K562 (cell line): ENCODE results near the gene AMFR. TPM values are rescaled to one million over a fixed set of nuclear protein-coding genes. Genes with fewer than 3 reads are reported as not detected.

Source experiments
- ATAC-seq: fragments of 200-7000 bp; cut with Tn5 transposase; 3 replicates; pipeline ENCODE4 v1.9.1; 2020; ENCODE audit warnings: moderate library complexity
- BruUV-seq: library from RNA; stranded (reverse); fragments of 400-500 nt; replicated peaks from 2 replicates; lab custom pipeline; 2021; lab: Mats Ljungman, UMichigan
- CTCF ChIA-PET: fragments of 300-600 bp; formaldehyde crosslinking; extraction: SDS; loops from one replicate; lab custom pipeline; 2021; ENCODE audit warnings: low intra/inter-chr PET ratio; lab: Yijun Ruan, JAX
- POLR2A ChIA-PET: fragments of 300-600, 350-650 bp; sonication (Branson Sonifier 250); formaldehyde crosslinking; extraction: SDS; loops from one replicate; lab custom pipeline; 2021; ENCODE audit warnings: antibody characterized with exemption, inconsistent platforms; lab: Yijun Ruan, JAX
- DNase-seq, 4 experiments: peaks; one replicate each; pipeline versions ENCODE4 v3.0.0 to v3.0.0-alpha.2; 2011 to 2018; ENCODE audit warnings: low spot score in 3 of 4, mixed read lengths in 3 of 4; ENCODE audit errors: extremely low read depth in 1 of 4
- FAIRE-seq: peaks from 2 replicates; lab custom pipeline; 2011; peaks lifted over from hg19 to GRCh38; lab: Jason Lieb, UNC
- H2AFZ ChIP-seq: 2 replicates; pipeline ENCODE4 v1.6.0; 2011; ENCODE audit warnings: low read depth, low read length, control low read depth, inconsistent platforms
- H3K27ac ChIP-seq: fragments of 200-600 bp; 3 replicates; pipeline ENCODE4 v1.8.0; 2011; ENCODE audit warnings: low read depth, mild to moderate bottlenecking, control low read depth, inconsistent platforms, low read length, moderate library complexity, mixed read lengths; ENCODE audit errors: extremely low read depth
- H3K27me3 ChIP-seq, 2 experiments: fragments of 300-600 bp in 1 of 2; 2 replicates in 1 of 2; 3 replicates in 1 of 2; pipeline versions ENCODE4 v1.6.0 to v1.8.0; 2011; ENCODE audit warnings: inconsistent platforms in 2 of 2, low read length in 2 of 2, mild to moderate bottlenecking in 1 of 2, mixed read lengths in 1 of 2, moderate library complexity in 1 of 2; ENCODE audit not compliant: control insufficient read depth in 2 of 2, insufficient read depth in 2 of 2
- H3K36me3 ChIP-seq: fragments of 300-600 bp; 3 replicates; pipeline ENCODE4 v1.8.0; 2011; ENCODE audit warnings: mild to moderate bottlenecking, low read length, inconsistent platforms; ENCODE audit not compliant: control insufficient read depth, insufficient read depth
- H3K4me1 ChIP-seq, 2 experiments: fragments of 200-600 bp in 1 of 2; replicated peaks in 1 of 2; 2 replicates in 1 of 2; 3 replicates in 1 of 2; pipeline versions ENCODE4 v1.5.1 to v1.8.0; 2011; ENCODE audit warnings: inconsistent platforms in 2 of 2, low read length in 2 of 2, mild to moderate bottlenecking in 1 of 2, mixed read lengths in 1 of 2, moderate library complexity in 1 of 2; ENCODE audit not compliant: control insufficient read depth in 2 of 2, insufficient read depth in 2 of 2
- H3K4me2 ChIP-seq: 2 replicates; pipeline ENCODE4 v1.6.1; 2011; ENCODE audit warnings: low read length, control low read depth, inconsistent platforms, mixed read lengths; ENCODE audit not compliant: insufficient read depth
- H3K4me3 ChIP-seq: fragments of 200-600 bp; sonication (generic), shearing (Covaris generic); 2 replicates; pipeline ENCODE4 v1.5.1; 2016; ENCODE audit warnings: control low read depth, inconsistent platforms
- H3K79me2 ChIP-seq: fragments of 200-600 bp; 3 replicates; pipeline ENCODE4 v1.8.0; 2011; ENCODE audit warnings: low read length, inconsistent platforms; ENCODE audit not compliant: control insufficient read depth, insufficient read depth
- H3K9ac ChIP-seq, 2 experiments: 2 replicates each; pipeline versions ENCODE4 v1.6.0 to v1.6.1; 2011; ENCODE audit warnings: low read depth in 2 of 2, low read length in 2 of 2, control low read depth in 1 of 2, inconsistent platforms in 1 of 2, mild to moderate bottlenecking in 1 of 2, mixed read lengths in 1 of 2; ENCODE audit not compliant: insufficient read depth in 1 of 2
- H3K9me1 ChIP-seq: one replicate; pipeline ENCODE4 v1.6.0; 2011; ENCODE audit warnings: inconsistent platforms, mild to moderate bottlenecking, low read length, moderate library complexity; ENCODE audit not compliant: control insufficient read depth, insufficient read depth
- H3K9me3 ChIP-seq: replicated peaks from 2 replicates; pipeline ENCODE4 v1.5.1; 2011; ENCODE audit warnings: low read depth, low read length, inconsistent platforms; ENCODE audit not compliant: control insufficient read depth, insufficient read depth
- H4K20me1 ChIP-seq: replicated peaks from 2 replicates; pipeline ENCODE4 v1.6.1; 2011; ENCODE audit warnings: low read length, inconsistent platforms, mixed read lengths; ENCODE audit not compliant: control insufficient read depth, insufficient read depth
- SRSF9 ChIP-seq: fragments of 200-400 bp; formaldehyde crosslinking; IDR thresholded peaks from 2 replicates; pipeline ENCODE4 v1.6.1; 2017; ENCODE audit warnings: low read depth, low read length, borderline replicate concordance
- ZFP36 ChIP-seq: fragments of 150-350 bp; IDR thresholded peaks from 2 replicates; pipeline ENCODE4 v1.6.1; 2018; ENCODE audit warnings: low read length, low read depth; ENCODE audit not compliant: partially characterized antibody
- ZNF253 ChIP-seq: fragments of 250-450 bp; sonication (Bioruptor Pico); conservative IDR thresholded peaks from 2 replicates; pipeline ENCODE4 v1.6.1; 2021; ENCODE audit warnings: mild to moderate bottlenecking
- ZNF408 ChIP-seq: fragments of 250-450 bp; sonication (Bioruptor Pico); IDR thresholded peaks from 2 replicates; pipeline ENCODE4 v1.4.0; 2020; ENCODE audit warnings: low read depth, mild to moderate bottlenecking, moderate library complexity
- WGBS: fragments of 100-300 bp; shearing (Covaris generic); methylation state at CpG from one replicate; pipeline ENCODE4 v1.1.6; 2016; ENCODE audit warnings: low coverage, mixed read lengths; ENCODE audit not compliant: insufficient coverage; ENCODE audit errors: missing lambda C conversion rate; 5-methylcytosine and 5-hydroxymethylcytosine counted together
- in situ Hi-C: fragments of 300-500 bp; cut with MboI; formaldehyde crosslinking; loops from 4 replicates; pipeline ENCODE4 v1.15.0; 2018; ENCODE audit warnings: inconsistent platforms, mixed read lengths
- intact Hi-C: fragments of 100-400 bp; cut with micrococcal nuclease; formaldehyde crosslinking; loops from 2 replicates; pipeline ENCODE4 v1.14.2; 2022
- polyA plus RNA-seq, 8 experiments: library from polyadenylated mRNA; depleted of rRNA in 4 of 8; stranded (reverse) in 5 of 8; unstranded in 3 of 8; fragments of >200 nt; fragmentation: Nextera tagmentation in 2 of 8; fragmentation: Illumina TruSeq in 1 of 8; extraction: Ambion mirVana in 2 of 8; extraction: Trizol in 1 of 8; gene quantifications; 2 replicates each; pipeline versions ENCODE4 v1.2.1 to v1.2.3, GENCODE V29; 2011 to 2014; ENCODE audit warnings: inconsistent platforms in 1 of 8, missing spikeins in 1 of 8
- total RNA-seq, 7 experiments: library from RNA; depleted of rRNA in 6 of 7; stranded (reverse); fragments of >200 nt in 6 of 7; fragmentation: Illumina TruSeq in 2 of 7; extraction: Trizol in 2 of 7; gene quantifications; 2 replicates each; pipeline versions ENCODE4 v1.2.1 to v1.2.3, GENCODE V29; 2011 to 2021; ENCODE audit warnings: low replicate concordance in 1 of 7
- TF ChIP-seq, protein P1 (sequence below), 3 experiments: fragments of 200-800 bp in 1 of 3; fragments of 250-450 bp in 1 of 3; fragments of 450-650 bp in 1 of 3; sonication (Bioruptor Pico) in 1 of 3; sonication (Bioruptor generic) in 1 of 3; formaldehyde crosslinking in 1 of 3; IDR thresholded peaks; 2 replicates each; pipeline versions ENCODE4 v1.6.1 to v1.8.0; 2016 to 2022; ENCODE audit warnings: mild to moderate bottlenecking in 2 of 3, missing genetic modification characterization in 2 of 3, missing compliant biosample characterization in 1 of 3, moderate library complexity in 1 of 3
- TF ChIP-seq, protein P2 (sequence below): sonication (generic); formaldehyde crosslinking; IDR thresholded peaks from 2 replicates; pipeline ENCODE4 v1.8.0; 2022; ENCODE audit warnings: mild to moderate bottlenecking, missing genetic modification reagents
- TF ChIP-seq, protein P3 (sequence below), 2 experiments: fragments of 450-650 bp; formaldehyde crosslinking in 1 of 2; IDR thresholded peaks; 2 replicates each; pipeline versions ENCODE4 v1.4.0 to v1.6.1; 2014 to 2020; ENCODE audit warnings: mild to moderate bottlenecking in 2 of 2, borderline replicate concordance in 1 of 2, low read depth in 1 of 2

The AMFR gene
- total and polyA plus RNA-seq, 9 of the 15 experiments (the other 6 are each of a cell fraction or from before 2014, with no cell fraction given): 15.6 to 113 (median 58.4) TPM

DNA sequence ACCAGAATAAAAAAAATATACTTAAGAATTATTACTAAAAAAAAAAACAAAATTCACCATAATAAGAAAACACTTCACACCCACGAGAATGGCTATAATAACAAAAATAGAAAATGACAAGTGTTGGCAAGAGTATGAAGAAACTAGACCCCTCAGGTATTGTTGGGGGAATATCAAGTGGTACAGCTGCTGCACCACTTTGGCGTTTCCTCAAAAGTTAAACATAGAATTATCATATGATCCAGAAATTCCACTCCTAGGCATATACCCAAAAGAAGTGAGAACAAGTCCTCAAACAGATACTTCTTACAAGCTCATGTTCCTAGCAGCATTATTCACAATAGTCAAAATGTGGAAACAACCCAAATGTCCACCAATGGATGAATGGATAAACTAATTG, 26.3 kb downstream of the AMFR start:
- intact Hi-C loops: no loop called here
- ATAC-seq: no peak
- in situ Hi-C loops: no loop called here
- peaks cover 51% of the 10 kb centered on the region for H3K36me3 ChIP-seq
- POLR2A ChIA-PET: interaction anchor here (0.7 to 2.4 kb wide), 6 partner anchors 10 to 53 kb away, joined by 3 to 13 read pairs (median 4); no protein-coding TSS in a partner anchor
- H3K4me2 ChIP-seq: no peak overlapping the region
- H2AFZ ChIP-seq: no peak overlapping the region
- H3K4me3 ChIP-seq: no peak overlapping the region
- no peaks in the 10 kb centered on the region for H3K9me1 ChIP-seq
- FAIRE-seq: no peak
- DNase-seq: no peak
- CTCF ChIA-PET: no interaction called here
- H3K9me3 ChIP-seq: no peaks in the 10 kb centered on the region
- H4K20me1 ChIP-seq: no peaks in the 10 kb centered on the region
- no peak overlapping the region for H3K9ac ChIP-seq
- no TSS peak for BruUV-seq
- H3K4me1 ChIP-seq: no peaks in the 10 kb centered on the region
- H3K27ac ChIP-seq: no peak overlapping the region
- peaks cover 7% of the 10 kb centered on the region; the same call in 2 of the 3 replicates for H3K79me2 ChIP-seq
- WGBS: 60% methylated on average over 2 of the region's 2 CpGs
- no peaks in the 10 kb centered on the region for H3K27me3 ChIP-seq
- TF ChIP-seq, protein P1, sequence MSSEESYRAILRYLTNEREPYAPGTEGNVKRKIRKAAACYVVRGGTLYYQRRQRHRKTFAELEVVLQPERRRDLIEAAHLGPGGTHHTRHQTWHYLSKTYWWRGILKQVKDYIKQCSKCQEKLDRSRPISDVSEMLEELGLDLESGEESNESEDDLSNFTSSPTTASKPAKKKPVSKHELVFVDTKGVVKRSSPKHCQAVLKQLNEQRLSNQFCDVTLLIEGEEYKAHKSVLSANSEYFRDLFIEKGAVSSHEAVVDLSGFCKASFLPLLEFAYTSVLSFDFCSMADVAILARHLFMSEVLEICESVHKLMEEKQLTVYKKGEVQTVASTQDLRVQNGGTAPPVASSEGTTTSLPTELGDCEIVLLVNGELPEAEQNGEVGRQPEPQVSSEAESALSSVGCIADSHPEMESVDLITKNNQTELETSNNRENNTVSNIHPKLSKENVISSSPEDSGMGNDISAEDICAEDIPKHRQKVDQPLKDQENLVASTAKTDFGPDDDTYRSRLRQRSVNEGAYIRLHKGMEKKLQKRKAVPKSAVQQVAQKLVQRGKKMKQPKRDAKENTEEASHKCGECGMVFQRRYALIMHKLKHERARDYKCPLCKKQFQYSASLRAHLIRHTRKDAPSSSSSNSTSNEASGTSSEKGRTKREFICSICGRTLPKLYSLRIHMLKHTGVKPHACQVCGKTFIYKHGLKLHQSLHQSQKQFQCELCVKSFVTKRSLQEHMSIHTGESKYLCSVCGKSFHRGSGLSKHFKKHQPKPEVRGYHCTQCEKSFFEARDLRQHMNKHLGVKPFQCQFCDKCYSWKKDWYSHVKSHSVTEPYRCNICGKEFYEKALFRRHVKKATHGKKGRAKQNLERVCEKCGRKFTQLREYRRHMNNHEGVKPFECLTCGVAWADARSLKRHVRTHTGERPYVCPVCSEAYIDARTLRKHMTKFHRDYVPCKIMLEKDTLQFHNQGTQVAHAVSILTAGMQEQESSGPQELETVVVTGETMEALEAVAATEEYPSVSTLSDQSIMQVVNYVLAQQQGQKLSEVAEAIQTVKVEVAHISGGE (CRISPR knock-in tag; IDR thresholded peaks at IDR 0.05): no peak
- TF ChIP-seq, protein P2, sequence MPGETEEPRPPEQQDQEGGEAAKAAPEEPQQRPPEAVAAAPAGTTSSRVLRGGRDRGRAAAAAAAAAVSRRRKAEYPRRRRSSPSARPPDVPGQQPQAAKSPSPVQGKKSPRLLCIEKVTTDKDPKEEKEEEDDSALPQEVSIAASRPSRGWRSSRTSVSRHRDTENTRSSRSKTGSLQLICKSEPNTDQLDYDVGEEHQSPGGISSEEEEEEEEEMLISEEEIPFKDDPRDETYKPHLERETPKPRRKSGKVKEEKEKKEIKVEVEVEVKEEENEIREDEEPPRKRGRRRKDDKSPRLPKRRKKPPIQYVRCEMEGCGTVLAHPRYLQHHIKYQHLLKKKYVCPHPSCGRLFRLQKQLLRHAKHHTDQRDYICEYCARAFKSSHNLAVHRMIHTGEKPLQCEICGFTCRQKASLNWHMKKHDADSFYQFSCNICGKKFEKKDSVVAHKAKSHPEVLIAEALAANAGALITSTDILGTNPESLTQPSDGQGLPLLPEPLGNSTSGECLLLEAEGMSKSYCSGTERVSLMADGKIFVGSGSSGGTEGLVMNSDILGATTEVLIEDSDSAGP: no peak
- TF ChIP-seq, protein P3, sequence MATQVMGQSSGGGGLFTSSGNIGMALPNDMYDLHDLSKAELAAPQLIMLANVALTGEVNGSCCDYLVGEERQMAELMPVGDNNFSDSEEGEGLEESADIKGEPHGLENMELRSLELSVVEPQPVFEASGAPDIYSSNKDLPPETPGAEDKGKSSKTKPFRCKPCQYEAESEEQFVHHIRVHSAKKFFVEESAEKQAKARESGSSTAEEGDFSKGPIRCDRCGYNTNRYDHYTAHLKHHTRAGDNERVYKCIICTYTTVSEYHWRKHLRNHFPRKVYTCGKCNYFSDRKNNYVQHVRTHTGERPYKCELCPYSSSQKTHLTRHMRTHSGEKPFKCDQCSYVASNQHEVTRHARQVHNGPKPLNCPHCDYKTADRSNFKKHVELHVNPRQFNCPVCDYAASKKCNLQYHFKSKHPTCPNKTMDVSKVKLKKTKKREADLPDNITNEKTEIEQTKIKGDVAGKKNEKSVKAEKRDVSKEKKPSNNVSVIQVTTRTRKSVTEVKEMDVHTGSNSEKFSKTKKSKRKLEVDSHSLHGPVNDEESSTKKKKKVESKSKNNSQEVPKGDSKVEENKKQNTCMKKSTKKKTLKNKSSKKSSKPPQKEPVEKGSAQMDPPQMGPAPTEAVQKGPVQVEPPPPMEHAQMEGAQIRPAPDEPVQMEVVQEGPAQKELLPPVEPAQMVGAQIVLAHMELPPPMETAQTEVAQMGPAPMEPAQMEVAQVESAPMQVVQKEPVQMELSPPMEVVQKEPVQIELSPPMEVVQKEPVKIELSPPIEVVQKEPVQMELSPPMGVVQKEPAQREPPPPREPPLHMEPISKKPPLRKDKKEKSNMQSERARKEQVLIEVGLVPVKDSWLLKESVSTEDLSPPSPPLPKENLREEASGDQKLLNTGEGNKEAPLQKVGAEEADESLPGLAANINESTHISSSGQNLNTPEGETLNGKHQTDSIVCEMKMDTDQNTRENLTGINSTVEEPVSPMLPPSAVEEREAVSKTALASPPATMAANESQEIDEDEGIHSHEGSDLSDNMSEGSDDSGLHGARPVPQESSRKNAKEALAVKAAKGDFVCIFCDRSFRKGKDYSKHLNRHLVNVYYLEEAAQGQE (IDR thresholded peaks at IDR 0.05; ENCODE audit: borderline replicate concordance): no peak
- TF ChIP-seq, protein P3 (CRISPR knock-in tag; IDR thresholded peaks at IDR 0.05; ENCODE audit: low read depth): no peak
- TF ChIP-seq ZNF408 (no peak), SRSF9 (no peak), ZFP36 (no peak), ZNF253 (CRISPR knock-in tag) (no peak)
